Measurements from ENCODE around the gene NRP1. TPM values are rescaled to one million over a fixed set of nuclear protein-coding genes. Genes with fewer than 3 reads are reported as not detected.
A peak's percentile ranks its signal among the peaks of the same experiment; 100 is the strongest.

The NRP1 gene
- total RNA-seq, 4 donors from 2014 or later = 47.1 to 286 (median 111) TPM

- TF ChIP-seq POLR2A (IDR thresholded peaks at IDR 0.05) (no peak), CTCF (IDR thresholded peaks at IDR 0.05) (no peak)
- Histone ChIP-seq H3K9me3 (no peaks in the 10 kb centered on the region), H3K4me3 (no peak overlapping the region), H3K4me1 (no peaks in the 10 kb centered on the region), H3K36me3 (no peaks in the 10 kb centered on the region), H3K27ac (no peak overlapping the region), H3K27me3 (no peaks in the 10 kb centered on the region)
- intact Hi-C loops (cut with DNase I; ENCODE audit: low total_unique reads) = no loop called here
- no peak for DNase-seq
Measured at GRCh38 chr10:33132626-33133025, 201.8 kb downstream of the NRP1 start.

DNA sequence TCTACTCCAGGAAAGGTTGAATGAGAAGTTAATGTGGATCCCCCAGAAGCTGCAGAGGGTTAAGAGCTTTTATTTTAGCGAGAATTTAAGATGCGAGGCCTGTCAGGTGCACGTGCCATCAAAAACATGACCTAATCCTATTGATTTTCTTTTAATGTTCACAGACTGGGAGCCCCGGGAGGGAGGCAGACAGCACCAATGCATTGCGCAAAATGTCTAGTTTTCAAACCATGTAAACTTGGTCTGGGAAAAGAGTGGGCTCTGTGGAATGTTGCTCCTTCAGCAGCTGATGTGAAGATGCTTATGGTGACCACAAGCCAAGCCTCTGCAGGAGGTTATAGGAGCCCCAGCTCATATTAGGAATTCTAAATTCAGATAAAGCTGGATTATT is 204.5 kb downstream of the NRP1 start:
- Histone ChIP-seq H3K36me3 (no peaks in the 10 kb centered on the region), H3K9me3 (no peaks in the 10 kb centered on the region), H3K27ac (no peak overlapping the region), H3K4me3 (no peak overlapping the region), H3K27me3 (no peaks in the 10 kb centered on the region), H3K4me1 (no peaks in the 10 kb centered on the region)
- intact Hi-C loops (cut with DNase I; ENCODE audit: low total_unique reads) = no loop called here
- DNase-seq = no peak
- TF ChIP-seq POLR2A (IDR thresholded peaks at IDR 0.05) (no peak), CTCF (IDR thresholded peaks at IDR 0.05) (no peak)

GRCh38 chr10:33129141-33129995 is 205.1 kb downstream of the NRP1 start:
- Histone ChIP-seq H3K36me3 (no peaks in the 10 kb centered on the region), H3K9me3 (no peaks in the 10 kb centered on the region), H3K27me3 (no peaks in the 10 kb centered on the region), H3K27ac (peak overlapping the region; percentile 9 to 20), H3K4me1 (no peaks in the 10 kb centered on the region), H3K4me3 (no peak overlapping the region)
- no peak for TF ChIP-seq POLR2A (IDR thresholded peaks at IDR 0.05)
- no peak for TF ChIP-seq CTCF (IDR thresholded peaks at IDR 0.05)
- peak in 1 of 2 donors; percentile 33 for DNase-seq
- intact Hi-C loops (cut with DNase I; ENCODE audit: low total_unique reads) = no loop called here

- intact Hi-C loops (cut with DNase I; ENCODE audit: low total_unique reads) = no loop called here
- Histone ChIP-seq H3K4me3 (no peak overlapping the region), H3K27ac (no peak overlapping the region), H3K4me1 (no peaks in the 10 kb centered on the region), H3K27me3 (no peaks in the 10 kb centered on the region), H3K36me3 (no peaks in the 10 kb centered on the region), H3K9me3 (no peaks in the 10 kb centered on the region)
- DNase-seq = no peak
- TF ChIP-seq CTCF (IDR thresholded peaks at IDR 0.05) (no peak), POLR2A (IDR thresholded peaks at IDR 0.05) (no peak)
Measured at GRCh38 chr10:33127622-33128021, 206.8 kb downstream of the NRP1 start.

Small RNAs within 50 kb of the gene (small RNA-seq; reads per million reads assigned to genes)
- gene AL353600.1 = not detected
- gene RN7SL398P = not detected
